ENCODE data around the gene TRIP10. TPM values are rescaled to one million over a fixed set of nuclear protein-coding genes. Genes with fewer than 3 reads are reported as not detected.
A peak's percentile ranks its signal among the peaks of the same experiment; 100 is the strongest.

TRIP10 gene
- total and polyA plus RNA-seq, 2 of the 8 experiments (the other 6 are each of a cell fraction or from before 2014, with no cell fraction given) = 27.8 to 69.5 TPM

DNA sequence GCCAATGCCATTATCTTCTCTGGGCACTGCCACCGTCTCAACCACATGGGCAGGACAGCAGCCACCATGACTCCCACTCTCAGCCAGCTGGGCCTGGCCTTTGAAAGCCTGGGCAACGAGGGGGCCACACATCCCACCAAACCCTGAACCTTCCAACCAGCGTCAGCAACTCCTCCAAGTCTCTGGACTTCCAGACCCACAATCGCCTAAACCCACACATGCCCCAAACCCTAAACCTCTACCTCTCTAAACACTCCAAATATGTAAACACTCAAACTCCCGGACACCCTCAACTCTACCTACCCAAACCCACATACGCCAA, 20.0 kb upstream of the TRIP10 start:
- Histone ChIP-seq H4K8ac (ENCODE audit: extremely low read depth, insufficient read depth, low read length) (no peak overlapping the region), H2BK12ac (ENCODE audit: low read depth, low read length) (peak overlapping the region; percentile 90; the same call in 1 of the 2 replicates), H3K14ac (ENCODE audit: insufficient read length) (no peak overlapping the region), H4K20me1 (replicated peaks in 1 of 2; ENCODE audit: control insufficient read depth in 1 of 2, insufficient read depth in 2 of 2, low read length in 2 of 2) (peaks cover 0 to 6% of the 10 kb centered on the region in 2 experiments), H2BK20ac (ENCODE audit: low read length) (no peak overlapping the region), H3K4me1 (replicated peaks in 1 of 4; ENCODE audit: control insufficient read depth in 3 of 4, insufficient read depth in 4 of 4, low read length in 3 of 4) (peaks cover 0 to 12% (median 5%) of the 10 kb centered on the region in 4 experiments; a peak in 4 of 7 replicates), H3K4me3 (ENCODE audit: extremely low read depth in 1 of 4, insufficient read depth in 2 of 4, low read depth in 3 of 4, low read length in 4 of 4) (no peak overlapping the region), H3K79me1 (ENCODE audit: low read depth, low read length) (no peaks in the 10 kb centered on the region), H2BK5ac (ENCODE audit: low read depth, low read length) (peak overlapping the region; percentile 3; the same call in 1 of the 2 replicates), H2BK120ac (replicated peaks; ENCODE audit: low read depth, low read length) (no peak overlapping the region), H3K9ac (replicated peaks in 1 of 4; ENCODE audit: extremely low read depth in 1 of 4, low read depth in 3 of 4, low read length in 3 of 4) (no peak overlapping the region), H2AFZ (ENCODE audit: low read length) (no peak overlapping the region), H2AK5ac (ENCODE audit: low read depth, low read length) (no peak overlapping the region), H2BK15ac (ENCODE audit: low read length) (peak overlapping the region; percentile 53; the same call in 1 of the 2 replicates), H3K4me2 (ENCODE audit: insufficient read depth in 1 of 2, low read depth in 2 of 2, low read length in 2 of 2) (no peak overlapping the region), H3K9me3 (ENCODE audit: insufficient read depth in 2 of 2, low read depth in 1 of 2, low read length in 1 of 2) (no peaks in the 10 kb centered on the region), H4K5ac (ENCODE audit: insufficient read length, low read depth, low read length) (no peak overlapping the region), H3K23ac (ENCODE audit: insufficient read length) (no peak overlapping the region), H4K91ac (replicated peaks; ENCODE audit: insufficient read length, low read length) (peak overlapping the region; percentile 49), H3K36me3 (ENCODE audit: control insufficient read depth in 2 of 4, insufficient read depth in 4 of 4, low read length in 3 of 4) (no peaks in the 10 kb centered on the region; a peak in 1 of 8 replicates), H3K23me2 (ENCODE audit: low read depth, low read length) (peaks cover 10% of the 10 kb centered on the region), H3K4ac (replicated peaks; ENCODE audit: insufficient read length, low read depth, low read length) (no peak overlapping the region), H3K18ac (ENCODE audit: extremely low read depth, low read length) (no peak overlapping the region), H3K56ac (replicated peaks; ENCODE audit: insufficient read length, low read depth, low read length) (no peak overlapping the region), H3K27ac (ENCODE audit: low read depth, low read length) (no peak overlapping the region), H3K79me2 (ENCODE audit: control insufficient read depth in 1 of 2, insufficient read depth in 2 of 2, low read length in 2 of 2) (no peaks in the 10 kb centered on the region; a peak in 1 of 4 replicates), H3K27me3 (replicated peaks in 1 of 4; ENCODE audit: control insufficient read depth in 3 of 4, extremely low read depth in 1 of 4, insufficient read depth in 3 of 4, low read length in 3 of 4) (no peaks in the 10 kb centered on the region; a peak in 1 of 7 replicates)
- 93 to 100% methylated on average over 2 to 6 of the region's 6 CpGs for WGBS, 2 experiments (ENCODE audit: extremely low coverage in 1 of 2, insufficient coverage in 1 of 2, insufficient read length in 1 of 2, insufficient replicate concordance in 2 of 2, low coverage in 1 of 2, low lambda C conversion rate in 2 of 2, missing lambda C conversion rate in 1 of 2)
- FAIRE-seq = no peak
- DNase-seq (ENCODE audit: low read depth in 1 of 2, low spot score in 2 of 2) = no peak
- POLR2A ChIA-PET (ENCODE audit: partially characterized antibody) = no interaction called here
- CTCF ChIA-PET (ENCODE audit: partially characterized antibody) = interaction anchor here (7.2 kb wide), 1 partner anchor 18 kb away, joined by 31 read pairs; the partner anchor contains the start of gene GPR108
- TF ChIP-seq RNF2 (IDR thresholded peaks at IDR 0.05; ENCODE audit: borderline replicate concordance, low read depth, low read length, missing control alignments, poor library complexity, severe bottlenecking) = no peak
- no peak for TF ChIP-seq ASH2L (IDR thresholded peaks at IDR 0.05; ENCODE audit: low read length)
- no peak for TF ChIP-seq GTF2F1 (IDR thresholded peaks at IDR 0.05; ENCODE audit: borderline replicate concordance, low read depth, low read length)
- no peak for TF ChIP-seq BCL11A (IDR thresholded peaks at IDR 0.05; ENCODE audit: low read depth in 2 of 2, low read length in 2 of 2)
- no peak for TF ChIP-seq EP300 (IDR thresholded peaks at IDR 0.05; ENCODE audit: borderline replicate concordance in 1 of 2, low read depth in 2 of 2, low read length in 2 of 2)
- no peak for TF ChIP-seq JUN (IDR thresholded peaks at IDR 0.05; ENCODE audit: low read depth, low read length)
- TF ChIP-seq CREB1 (IDR thresholded peaks at IDR 0.05) = no peak
- no peak for TF ChIP-seq POLR2A (IDR thresholded peaks at IDR 0.05; ENCODE audit: control extremely low read depth in 1 of 2, low read depth in 2 of 2, low read length in 2 of 2)
- TF ChIP-seq ZNF274 (IDR thresholded peaks at IDR 0.05; ENCODE audit: borderline replicate concordance, extremely low read depth, low read length) = no peak
- no peak for TF ChIP-seq SIRT6 (IDR thresholded peaks at IDR 0.05; ENCODE audit: low read length)
- no peak for TF ChIP-seq PHF8 (conservative IDR thresholded peaks at IDR 0.05; ENCODE audit: low read depth, low read length)
- TF ChIP-seq, protein P1, sequence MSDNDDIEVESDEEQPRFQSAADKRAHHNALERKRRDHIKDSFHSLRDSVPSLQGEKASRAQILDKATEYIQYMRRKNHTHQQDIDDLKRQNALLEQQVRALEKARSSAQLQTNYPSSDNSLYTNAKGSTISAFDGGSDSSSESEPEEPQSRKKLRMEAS (IDR thresholded peaks at IDR 0.05) = no peak
- TF ChIP-seq, protein P2, sequence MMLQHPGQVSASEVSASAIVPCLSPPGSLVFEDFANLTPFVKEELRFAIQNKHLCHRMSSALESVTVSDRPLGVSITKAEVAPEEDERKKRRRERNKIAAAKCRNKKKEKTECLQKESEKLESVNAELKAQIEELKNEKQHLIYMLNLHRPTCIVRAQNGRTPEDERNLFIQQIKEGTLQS (IDR thresholded peaks at IDR 0.05; ENCODE audit: insufficient read depth, low read depth, low read length) = no peak
- no peak for TF ChIP-seq SUZ12 (IDR thresholded peaks at IDR 0.05; ENCODE audit: low read length)
